ENCODE data around the gene ZNF273.
"Not testable (repeated sequence)": the region's sequence is repeated elsewhere in the genome, so short reads cannot be mapped to it uniquely, and the experiment has no call there.

Gene ZNF273

DNA sequence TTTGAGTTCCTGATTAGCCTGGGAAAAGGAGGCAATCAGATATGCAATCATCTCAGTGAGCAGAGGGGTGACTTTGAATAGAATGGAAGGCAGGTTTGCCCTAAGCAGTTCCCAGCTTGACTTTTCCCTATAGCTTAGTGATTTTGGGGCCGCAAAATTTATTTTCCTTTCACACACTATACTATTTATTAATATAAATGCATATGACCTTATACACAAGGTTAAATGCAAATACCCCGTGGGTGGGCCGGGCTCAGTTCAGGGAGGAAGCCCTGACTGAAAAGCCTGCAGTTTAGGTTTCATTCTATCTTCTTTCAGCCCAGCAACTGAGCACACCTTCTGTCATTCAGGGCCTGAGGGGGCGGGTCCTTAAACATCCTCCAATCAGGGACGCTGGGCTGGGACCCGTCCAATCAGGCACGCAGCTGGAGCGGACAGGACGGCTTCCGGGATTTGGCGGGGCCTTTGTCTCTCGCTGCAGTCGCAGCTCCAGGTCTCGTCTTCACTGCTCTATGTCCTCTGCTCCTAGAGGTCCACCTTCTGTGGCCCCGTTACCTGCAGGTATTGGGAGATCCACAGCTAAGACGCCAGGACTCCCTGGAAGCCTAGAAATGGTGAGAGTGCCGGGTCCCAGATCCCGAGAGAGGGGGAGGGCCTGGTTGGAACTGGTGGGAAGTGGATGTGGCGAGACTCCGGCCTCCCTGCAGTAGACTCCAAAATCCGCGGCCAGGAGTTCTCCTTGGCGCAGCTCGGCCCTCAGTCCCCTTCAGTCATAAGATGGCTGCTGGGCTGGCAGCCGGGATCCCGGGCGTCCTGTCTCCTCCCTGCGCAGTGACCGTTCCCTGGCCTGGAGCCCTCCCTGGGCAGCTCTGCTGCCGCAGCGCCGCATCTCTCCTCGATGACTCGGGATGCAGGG, at the start of gene ZNF273:
ZNF273 (plus strand) TSS at position 468 of the 916 bp plus-strand sequence; CDS start at position 513, 45 bp downstream.
- Histone ChIP-seq H3K27me3 (ENCODE audit: control insufficient read depth, insufficient read depth, low read length) (no peaks in the 10 kb centered on the region), H3K9ac (ENCODE audit: low read length) (peak within 1 kb of the TSS; percentile 98), H3K4me1 (ENCODE audit: control insufficient read depth, low read depth, low read length) (peaks cover 18% of the 10 kb centered on the region), H3K9me3 (ENCODE audit: control insufficient read depth, low read depth, low read length) (no peaks in the 10 kb centered on the region), H3K27ac (ENCODE audit: low read length) (peak within 1 kb of the TSS; percentile 94), H3K36me3 (ENCODE audit: control insufficient read depth, low read depth, low read length) (no peaks in the 10 kb centered on the region), H3K4me3 (ENCODE audit: low read length) (peak within 1 kb of the TSS; percentile 96)

DNA sequence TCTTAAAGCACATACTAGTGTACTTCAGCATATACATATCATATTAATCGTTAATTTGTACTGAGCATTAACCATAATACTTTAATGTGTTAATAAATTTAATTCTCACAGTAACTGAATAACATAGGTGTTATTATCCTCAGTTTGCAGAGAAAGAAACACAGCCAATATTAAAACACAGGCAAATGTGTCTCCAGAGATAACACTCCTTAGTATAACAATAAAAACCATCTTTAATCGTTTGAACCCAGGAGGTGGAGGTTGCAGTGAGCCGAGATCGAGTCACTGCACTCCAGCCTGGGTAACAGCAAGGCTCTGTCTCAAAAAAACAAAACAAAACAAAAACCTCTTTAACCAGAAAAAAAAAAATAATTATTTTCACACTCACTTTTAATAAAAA, 49.4 kb upstream of the ZNF273 start:
- no peak overlapping the region for H3K4me3 ChIP-seq (ENCODE audit: low read length)
- no peaks in the 10 kb centered on the region for H3K27me3 ChIP-seq (ENCODE audit: control insufficient read depth, insufficient read depth, low read length)
- H3K9me3 ChIP-seq (ENCODE audit: control insufficient read depth, low read depth, low read length): no peaks in the 10 kb centered on the region
- no peaks in the 10 kb centered on the region for H3K36me3 ChIP-seq (ENCODE audit: control insufficient read depth, low read depth, low read length)
- H3K27ac ChIP-seq (ENCODE audit: low read length): no peak overlapping the region
- H3K9ac ChIP-seq (ENCODE audit: low read length): no peak overlapping the region
- H3K4me1 ChIP-seq (ENCODE audit: control insufficient read depth, low read depth, low read length): no peaks in the 10 kb centered on the region

DNA sequence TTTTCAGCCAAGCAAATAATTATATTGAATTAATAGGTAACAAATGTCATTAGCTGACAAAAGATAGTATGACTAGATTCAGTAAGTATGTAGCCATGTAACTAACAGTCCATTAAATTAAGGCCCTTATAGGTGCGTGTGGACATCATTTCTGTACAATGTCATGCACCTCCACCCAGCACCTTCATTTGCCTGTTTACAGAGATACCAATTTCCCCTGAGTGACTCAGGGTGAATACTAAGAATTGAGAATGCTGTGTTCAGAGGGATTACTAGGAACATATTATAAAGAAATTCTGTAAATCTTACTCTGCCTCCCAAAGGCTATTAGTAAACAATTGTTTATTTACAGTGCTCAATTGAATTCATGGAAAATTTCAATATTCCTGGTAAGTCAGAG, 48.1 kb upstream of the ZNF273 start:
- Histone ChIP-seq H3K27me3 (ENCODE audit: control insufficient read depth, insufficient read depth, low read length) (no peaks in the 10 kb centered on the region), H3K27ac (ENCODE audit: low read length) (no peak overlapping the region), H3K36me3 (ENCODE audit: control insufficient read depth, low read depth, low read length) (no peaks in the 10 kb centered on the region), H3K4me3 (ENCODE audit: low read length) (no peak overlapping the region), H3K9me3 (ENCODE audit: control insufficient read depth, low read depth, low read length) (no peaks in the 10 kb centered on the region), H3K4me1 (ENCODE audit: control insufficient read depth, low read depth, low read length) (no peaks in the 10 kb centered on the region), H3K9ac (ENCODE audit: low read length) (no peak overlapping the region)

DNA sequence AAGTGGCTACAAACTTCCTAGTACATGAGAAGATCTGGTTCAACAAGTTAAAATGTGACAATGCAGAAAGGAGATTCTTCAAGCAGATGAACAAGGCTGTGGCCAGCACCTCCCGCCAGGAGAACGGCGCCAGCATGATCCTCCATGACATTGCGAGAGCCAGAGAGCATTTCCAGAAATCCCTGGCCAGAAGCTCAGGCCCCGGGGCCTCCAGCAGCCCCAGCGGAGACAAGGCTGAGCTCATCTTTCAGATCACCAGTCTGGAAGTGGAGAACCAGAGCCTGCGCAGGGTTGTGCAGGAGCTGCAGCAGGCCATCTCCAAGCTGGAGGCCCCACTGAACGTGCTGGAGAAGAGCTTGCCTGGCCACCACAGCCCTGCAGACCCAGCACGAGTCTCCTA, 40.1 kb upstream of the ZNF273 start:
- Histone ChIP-seq H3K27me3 (ENCODE audit: control insufficient read depth, insufficient read depth, low read length) (no peaks in the 10 kb centered on the region), H3K9me3 (ENCODE audit: control insufficient read depth, low read depth, low read length) (peaks cover 4% of the 10 kb centered on the region), H3K4me1 (ENCODE audit: control insufficient read depth, low read depth, low read length) (no peaks in the 10 kb centered on the region), H3K9ac (ENCODE audit: low read length) (no peak overlapping the region), H3K36me3 (ENCODE audit: control insufficient read depth, low read depth, low read length) (no peaks in the 10 kb centered on the region), H3K27ac (ENCODE audit: low read length) (no peak overlapping the region), H3K4me3 (ENCODE audit: low read length) (no peak overlapping the region)

DNA sequence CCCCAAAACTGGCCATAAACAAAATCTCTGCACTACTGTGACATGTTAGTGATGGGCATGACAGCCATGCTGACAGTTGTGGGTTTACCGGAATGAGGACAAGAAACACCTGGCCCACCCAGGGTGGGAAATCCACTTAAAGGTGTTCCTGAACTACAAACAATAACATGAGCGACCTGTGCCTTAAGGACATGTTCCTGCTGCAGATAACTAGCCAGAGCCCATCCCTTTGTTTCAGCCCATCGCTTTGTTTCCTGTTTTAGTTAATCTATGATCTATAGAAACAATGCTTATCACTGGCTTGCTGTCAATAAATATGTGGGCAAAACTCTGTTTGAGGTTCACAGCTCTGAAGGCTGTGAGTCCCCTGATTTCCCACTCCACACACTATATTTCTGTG, 39.5 kb upstream of the ZNF273 start:
- not testable (repeated sequence) for H3K9me3 ChIP-seq (ENCODE audit: control insufficient read depth, low read depth, low read length); H3K27ac ChIP-seq (ENCODE audit: low read length); H3K36me3 ChIP-seq (ENCODE audit: control insufficient read depth, low read depth, low read length); H3K27me3 ChIP-seq (ENCODE audit: control insufficient read depth, insufficient read depth, low read length); H3K4me3 ChIP-seq (ENCODE audit: low read length); H3K4me1 ChIP-seq (ENCODE audit: control insufficient read depth, low read depth, low read length); H3K9ac ChIP-seq (ENCODE audit: low read length)

DNA sequence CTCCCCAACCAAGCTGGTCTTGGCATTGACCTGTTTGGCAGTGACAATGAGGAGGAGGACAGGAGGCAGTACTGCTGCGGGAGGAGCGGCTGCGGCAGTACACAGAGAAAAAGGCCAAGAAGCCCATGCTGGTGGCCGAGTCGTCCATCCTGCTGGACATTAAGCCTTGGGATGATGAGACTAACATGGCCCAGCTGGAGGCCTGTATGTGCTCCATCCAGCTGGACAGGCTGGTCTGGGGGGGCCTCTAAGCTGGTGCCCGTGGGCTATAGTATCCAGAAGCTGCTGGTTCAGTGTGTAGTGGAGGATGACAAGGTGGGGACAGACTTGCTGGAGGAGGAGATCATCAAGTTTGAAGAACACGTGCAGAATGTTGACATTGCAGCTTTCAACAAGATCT, 39.1 kb upstream of the ZNF273 start:
- H3K9me3 ChIP-seq (ENCODE audit: control insufficient read depth, low read depth, low read length): peaks cover 4% of the 10 kb centered on the region
- H3K9ac ChIP-seq (ENCODE audit: low read length): no peak overlapping the region
- no peaks in the 10 kb centered on the region for H3K27me3 ChIP-seq (ENCODE audit: control insufficient read depth, insufficient read depth, low read length)
- H3K4me3 ChIP-seq (ENCODE audit: low read length): no peak overlapping the region
- H3K4me1 ChIP-seq (ENCODE audit: control insufficient read depth, low read depth, low read length): no peaks in the 10 kb centered on the region
- H3K36me3 ChIP-seq (ENCODE audit: control insufficient read depth, low read depth, low read length): no peaks in the 10 kb centered on the region
- H3K27ac ChIP-seq (ENCODE audit: low read length): no peak overlapping the region

DNA sequence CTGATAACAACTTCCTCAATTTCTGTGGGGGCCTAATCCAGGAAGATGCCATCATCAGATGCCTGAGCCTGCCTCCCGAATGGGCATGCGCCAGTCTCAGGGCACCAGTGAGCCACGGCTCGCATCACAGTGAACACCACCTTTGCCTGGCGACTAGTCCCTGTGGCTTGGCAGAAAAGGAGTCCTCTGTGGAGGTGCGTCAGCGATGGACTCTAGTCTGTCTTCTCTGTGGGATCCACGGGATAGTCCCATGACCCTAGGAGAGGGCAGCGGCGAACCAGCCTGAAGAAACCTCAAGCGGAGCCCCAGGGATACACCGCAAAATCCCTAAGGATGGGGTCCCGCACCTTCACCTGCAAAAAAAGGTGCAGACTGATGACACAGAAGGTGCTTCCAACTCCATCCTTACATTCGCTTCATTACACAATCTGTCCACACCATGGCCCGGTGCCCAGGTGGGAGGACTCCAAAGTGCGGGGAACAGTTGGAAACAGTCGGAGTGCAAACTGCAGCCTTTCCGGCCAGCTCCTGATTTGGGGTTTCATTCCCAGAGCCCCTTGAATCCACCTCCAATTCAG, 35.1 kb upstream of the ZNF273 start:
- H3K4me3 ChIP-seq (ENCODE audit: low read length): no peak overlapping the region
- H3K9me3 ChIP-seq (ENCODE audit: control insufficient read depth, low read depth, low read length): peaks cover 4% of the 10 kb centered on the region
- no peak overlapping the region for H3K27ac ChIP-seq (ENCODE audit: low read length)
- no peaks in the 10 kb centered on the region for H3K36me3 ChIP-seq (ENCODE audit: control insufficient read depth, low read depth, low read length)
- no peaks in the 10 kb centered on the region for H3K4me1 ChIP-seq (ENCODE audit: control insufficient read depth, low read depth, low read length)
- H3K9ac ChIP-seq (ENCODE audit: low read length): no peak overlapping the region
- no peaks in the 10 kb centered on the region for H3K27me3 ChIP-seq (ENCODE audit: control insufficient read depth, insufficient read depth, low read length)

DNA sequence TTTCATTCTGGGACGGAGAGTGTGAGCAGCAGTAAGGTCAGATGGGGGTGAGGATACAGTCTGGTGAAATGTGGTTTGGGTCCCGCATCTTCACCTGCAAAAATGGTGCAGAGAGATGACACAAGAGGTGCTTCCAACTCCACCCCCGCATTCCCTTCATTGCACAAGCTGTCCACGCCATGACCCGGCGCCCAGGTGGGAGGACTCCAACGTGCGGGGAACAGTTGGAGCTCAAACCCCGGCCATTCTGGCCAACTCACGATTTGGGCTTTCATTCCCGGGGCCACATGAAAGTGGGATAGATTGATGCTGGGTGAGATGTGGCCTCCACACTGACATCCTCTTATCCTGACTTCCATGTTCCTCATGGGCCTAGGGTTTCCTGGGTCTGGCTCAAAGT, 34.6 kb upstream of the ZNF273 start:
- no peaks in the 10 kb centered on the region for H3K4me1 ChIP-seq (ENCODE audit: control insufficient read depth, low read depth, low read length)
- H3K9me3 ChIP-seq (ENCODE audit: control insufficient read depth, low read depth, low read length): peaks cover 1% of the 10 kb centered on the region
- H3K9ac ChIP-seq (ENCODE audit: low read length): no peak overlapping the region
- H3K27me3 ChIP-seq (ENCODE audit: control insufficient read depth, insufficient read depth, low read length): no peaks in the 10 kb centered on the region
- H3K27ac ChIP-seq (ENCODE audit: low read length): no peak overlapping the region
- H3K36me3 ChIP-seq (ENCODE audit: control insufficient read depth, low read depth, low read length): no peaks in the 10 kb centered on the region
- no peak overlapping the region for H3K4me3 ChIP-seq (ENCODE audit: low read length)

DNA sequence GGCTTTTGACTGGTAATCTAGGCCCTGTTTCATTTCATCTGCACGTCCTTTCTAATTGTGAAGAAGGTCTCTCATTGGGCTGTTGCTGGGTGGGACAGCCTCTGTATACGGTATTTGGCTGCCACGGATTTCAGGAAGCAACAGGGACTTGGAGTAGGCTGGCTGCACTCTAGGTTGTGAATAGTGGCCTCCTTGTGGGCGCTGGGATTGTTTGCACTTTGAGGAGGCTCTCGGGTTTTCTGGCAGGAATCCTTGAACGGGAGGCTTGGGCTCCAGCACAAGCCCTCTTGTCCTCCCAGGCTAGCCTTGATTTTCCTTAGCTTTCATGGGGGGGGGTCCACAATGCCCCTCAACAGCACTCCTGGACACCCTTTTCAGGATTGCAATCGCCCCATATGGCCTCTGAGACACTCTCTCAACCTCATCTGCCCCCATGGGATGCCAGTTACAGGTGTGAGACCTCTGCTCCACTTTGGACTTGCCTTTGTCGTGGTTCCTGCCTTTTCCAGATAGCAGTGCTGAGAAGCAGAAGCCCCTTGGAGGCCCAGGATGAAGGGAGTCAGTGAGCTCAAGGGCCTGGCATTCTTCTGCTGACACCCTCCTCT, 33.9 kb upstream of the ZNF273 start:
- H3K4me3 ChIP-seq (ENCODE audit: low read length): no peak overlapping the region
- H3K27ac ChIP-seq (ENCODE audit: low read length): no peak overlapping the region
- H3K9ac ChIP-seq (ENCODE audit: low read length): no peak overlapping the region
- no peaks in the 10 kb centered on the region for H3K9me3 ChIP-seq (ENCODE audit: control insufficient read depth, low read depth, low read length)
- H3K4me1 ChIP-seq (ENCODE audit: control insufficient read depth, low read depth, low read length): no peaks in the 10 kb centered on the region
- H3K27me3 ChIP-seq (ENCODE audit: control insufficient read depth, insufficient read depth, low read length): no peaks in the 10 kb centered on the region
- H3K36me3 ChIP-seq (ENCODE audit: control insufficient read depth, low read depth, low read length): no peaks in the 10 kb centered on the region

DNA sequence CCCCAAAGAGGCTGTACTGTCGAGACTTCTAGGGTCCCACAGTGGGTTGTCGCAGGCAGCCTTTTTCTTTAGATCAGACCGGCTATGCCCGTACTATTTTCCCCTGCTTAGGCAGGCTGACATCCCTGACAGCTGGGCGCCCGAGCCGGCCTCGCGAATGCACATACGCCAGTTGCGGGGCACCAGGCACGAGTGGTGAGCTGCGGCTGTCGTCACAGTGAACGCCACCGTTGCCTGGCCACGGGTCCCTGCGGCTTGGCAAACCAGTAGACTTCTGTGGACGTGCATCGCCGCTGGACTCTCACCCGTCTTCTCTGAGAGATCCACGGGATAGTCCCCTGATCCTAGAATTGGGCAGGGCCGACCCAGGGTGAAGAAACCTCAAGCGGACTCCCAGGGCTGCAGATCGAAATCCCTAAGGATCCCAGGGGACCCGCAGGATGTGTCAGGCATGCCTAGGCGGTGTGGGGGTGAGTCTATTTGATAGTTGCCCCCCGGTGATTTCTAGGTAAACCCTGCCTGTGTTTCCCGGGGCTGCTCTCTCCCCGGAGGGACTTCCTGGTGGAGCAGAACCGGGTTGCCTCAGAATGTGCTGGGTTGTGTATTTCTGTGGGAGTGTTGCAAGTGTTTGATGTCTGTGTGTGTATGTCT, 33.0 kb upstream of the ZNF273 start:
- Histone ChIP-seq H3K4me1 (ENCODE audit: control insufficient read depth, low read depth, low read length) (no peaks in the 10 kb centered on the region), H3K27me3 (ENCODE audit: control insufficient read depth, insufficient read depth, low read length) (no peaks in the 10 kb centered on the region), H3K4me3 (ENCODE audit: low read length) (no peak overlapping the region), H3K36me3 (ENCODE audit: control insufficient read depth, low read depth, low read length) (no peaks in the 10 kb centered on the region), H3K9me3 (ENCODE audit: control insufficient read depth, low read depth, low read length) (no peaks in the 10 kb centered on the region), H3K27ac (ENCODE audit: low read length) (no peak overlapping the region), H3K9ac (ENCODE audit: low read length) (no peak overlapping the region)

DNA sequence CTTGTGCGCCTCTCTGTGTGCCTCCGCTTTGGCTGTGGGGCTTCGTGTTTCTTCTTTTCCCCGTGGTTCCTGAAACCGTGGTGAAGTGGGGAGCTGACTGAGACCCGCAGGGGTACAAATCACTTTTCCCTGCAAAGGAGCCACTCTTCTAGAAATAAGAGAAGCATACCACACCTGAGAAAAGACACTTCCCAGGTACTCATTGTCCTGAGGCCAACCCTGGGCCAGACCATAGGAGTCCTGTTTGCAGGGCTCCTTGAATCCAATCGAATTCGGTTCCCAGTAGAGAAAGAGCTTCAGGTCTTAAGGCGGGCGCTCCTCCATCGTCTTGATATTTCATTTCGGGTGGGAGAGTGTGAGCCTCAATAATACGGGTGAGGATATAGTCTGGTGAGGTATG, 32.4 kb upstream of the ZNF273 start:
- Histone ChIP-seq H3K9me3 (ENCODE audit: control insufficient read depth, low read depth, low read length) (no peaks in the 10 kb centered on the region), H3K4me1 (ENCODE audit: control insufficient read depth, low read depth, low read length) (no peaks in the 10 kb centered on the region), H3K9ac (ENCODE audit: low read length) (no peak overlapping the region), H3K36me3 (ENCODE audit: control insufficient read depth, low read depth, low read length) (no peaks in the 10 kb centered on the region), H3K27ac (ENCODE audit: low read length) (no peak overlapping the region), H3K27me3 (ENCODE audit: control insufficient read depth, insufficient read depth, low read length) (no peaks in the 10 kb centered on the region), H3K4me3 (ENCODE audit: low read length) (no peak overlapping the region)
